Osteocyte (in vitro differentiated cells): Measurements from ENCODE around the gene RAB38. TPM values are rescaled to one million over a fixed set of nuclear protein-coding genes. Genes with fewer than 3 reads are reported as not detected.

Source experiments
- DNase-seq: peaks from one replicate; pipeline ENCODE4 v3.0.0; 2021; ENCODE audit warnings: mixed read lengths; ENCODE audit not compliant: unreplicated experiment; ENCODE audit errors: extremely low spot score
- H3K27ac Mint-ChIP-seq: one replicate; pipeline ENCODE4 v1.8.0; 2021; ENCODE audit warnings: mild to moderate bottlenecking, mixed read lengths; ENCODE audit not compliant: unreplicated experiment
- H3K27me3 Mint-ChIP-seq: one replicate; pipeline ENCODE4 v1.8.0; 2021; ENCODE audit warnings: mixed read lengths; ENCODE audit not compliant: unreplicated experiment
- H3K36me3 Mint-ChIP-seq: one replicate; pipeline ENCODE4 v1.8.0; 2021; ENCODE audit warnings: mixed read lengths; ENCODE audit not compliant: unreplicated experiment
- H3K4me1 Mint-ChIP-seq: one replicate; pipeline ENCODE4 v1.8.0; 2021; ENCODE audit warnings: mixed read lengths; ENCODE audit not compliant: unreplicated experiment
- H3K4me3 Mint-ChIP-seq: one replicate; pipeline ENCODE4 v1.8.0; 2021; ENCODE audit warnings: mild to moderate bottlenecking, moderate library complexity, mixed read lengths; ENCODE audit not compliant: unreplicated experiment
- H3K9me3 Mint-ChIP-seq: one replicate; pipeline ENCODE4 v1.8.0; 2021; ENCODE audit warnings: mixed read lengths; ENCODE audit not compliant: unreplicated experiment
- microRNA-seq: library from miRNA; unstranded; fragments of <30 nt; microRNA quantifications from one replicate; pipeline ENCODE4 v1.1.0, GENCODE V29; 2020; ENCODE audit not compliant: unreplicated experiment
- total RNA-seq: library from RNA; stranded (reverse); gene quantifications from 2 replicates; pipeline ENCODE4 v1.2.1, GENCODE V29; 2021
- TF ChIP-seq, protein P1 (sequence below): fragments of 200-600 bp; sonication (generic); IDR thresholded peaks from 2 replicates; pipeline ENCODE4 v1.5.0; 2021; ENCODE audit warnings: antibody characterized with exemption, mild to moderate bottlenecking, moderate library complexity

RAB38 gene
- total RNA-seq, 1 donor from 2014 or later, result not detected

DNA sequence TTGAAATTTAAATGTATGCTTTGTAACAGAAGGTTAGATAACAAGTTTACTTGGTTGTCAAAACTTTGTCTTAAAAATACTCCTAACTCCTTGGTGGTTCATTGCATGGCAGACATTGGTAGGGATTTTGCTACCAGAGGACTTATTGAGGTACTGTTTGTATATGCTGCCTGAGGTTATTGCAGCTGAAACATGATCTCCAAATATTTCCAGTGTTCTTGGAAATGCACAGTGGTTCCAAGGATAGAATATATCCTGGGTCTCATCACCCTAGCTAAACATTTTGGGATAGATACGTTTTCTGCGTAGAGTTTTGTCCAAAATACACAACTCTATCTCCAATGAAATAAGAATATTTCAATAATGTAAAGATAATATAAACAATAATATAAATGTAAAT lies 109.2 kb downstream of the RAB38 start:
- Mint-ChIP-seq H3K27ac (no peak overlapping the region), H3K36me3 (no peaks in the 10 kb centered on the region), H3K27me3 (no peaks in the 10 kb centered on the region), H3K9me3 (peaks cover 4% of the 10 kb centered on the region), H3K4me1 (no peaks in the 10 kb centered on the region), H3K4me3 (no peak overlapping the region)
- no peak for DNase-seq
- TF ChIP-seq, protein P1, sequence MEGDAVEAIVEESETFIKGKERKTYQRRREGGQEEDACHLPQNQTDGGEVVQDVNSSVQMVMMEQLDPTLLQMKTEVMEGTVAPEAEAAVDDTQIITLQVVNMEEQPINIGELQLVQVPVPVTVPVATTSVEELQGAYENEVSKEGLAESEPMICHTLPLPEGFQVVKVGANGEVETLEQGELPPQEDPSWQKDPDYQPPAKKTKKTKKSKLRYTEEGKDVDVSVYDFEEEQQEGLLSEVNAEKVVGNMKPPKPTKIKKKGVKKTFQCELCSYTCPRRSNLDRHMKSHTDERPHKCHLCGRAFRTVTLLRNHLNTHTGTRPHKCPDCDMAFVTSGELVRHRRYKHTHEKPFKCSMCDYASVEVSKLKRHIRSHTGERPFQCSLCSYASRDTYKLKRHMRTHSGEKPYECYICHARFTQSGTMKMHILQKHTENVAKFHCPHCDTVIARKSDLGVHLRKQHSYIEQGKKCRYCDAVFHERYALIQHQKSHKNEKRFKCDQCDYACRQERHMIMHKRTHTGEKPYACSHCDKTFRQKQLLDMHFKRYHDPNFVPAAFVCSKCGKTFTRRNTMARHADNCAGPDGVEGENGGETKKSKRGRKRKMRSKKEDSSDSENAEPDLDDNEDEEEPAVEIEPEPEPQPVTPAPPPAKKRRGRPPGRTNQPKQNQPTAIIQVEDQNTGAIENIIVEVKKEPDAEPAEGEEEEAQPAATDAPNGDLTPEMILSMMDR, result no peak

DNA sequence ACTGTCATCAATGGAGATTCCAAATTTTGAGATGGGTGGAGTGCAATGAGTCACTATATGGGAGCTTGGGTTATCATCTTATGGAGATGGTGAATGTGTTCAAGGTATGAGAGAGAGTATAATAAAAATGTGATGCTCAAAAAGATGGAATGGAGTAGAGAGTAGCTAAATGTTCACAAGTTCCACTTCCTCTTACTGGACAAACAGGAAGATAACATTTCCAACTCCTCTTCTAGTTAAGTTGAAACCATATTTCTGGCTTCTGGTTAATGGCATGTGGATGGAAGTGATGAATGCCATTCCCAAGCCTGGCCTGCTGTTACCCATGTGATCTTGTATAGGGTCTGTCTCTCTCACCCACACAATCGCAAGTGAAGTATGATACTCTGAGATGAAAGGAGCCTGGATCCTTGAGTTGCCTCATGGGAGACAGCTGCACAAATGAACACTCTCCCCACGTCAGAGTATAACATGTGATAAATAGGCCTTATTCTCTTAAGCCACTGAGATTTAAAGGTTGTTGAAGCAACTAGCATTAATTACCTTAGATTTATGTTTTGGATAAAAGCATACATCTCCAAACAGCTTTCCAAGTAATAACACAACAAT lies 111.0 kb downstream of the RAB38 start:
- no peaks in the 10 kb centered on the region for H3K27me3 Mint-ChIP-seq
- H3K27ac Mint-ChIP-seq, result no peak overlapping the region
- H3K36me3 Mint-ChIP-seq, result no peaks in the 10 kb centered on the region
- H3K9me3 Mint-ChIP-seq, result no peaks in the 10 kb centered on the region
- TF ChIP-seq, protein P1, result no peak
- no peaks in the 10 kb centered on the region for H3K4me1 Mint-ChIP-seq
- H3K4me3 Mint-ChIP-seq, result no peak overlapping the region
- DNase-seq, result no peak

Small RNA genes within 50 kb of the gene (microRNA-seq; reads per million reads assigned to microRNA genes)
- gene MIR3166, result not detected

Other genes starting within 250 kb of the RAB38 start
- 1.3 and 2.1 TPM in 2 replicates for gene CTSC, start 162.3 kb upstream of the RAB38 start, total RNA-seq